Middle frontal gyrus (tissue), 1 donor: ENCODE results near the gene MUCL3.
"Not testable (repeated sequence)": the region's sequence is repeated elsewhere in the genome, so short reads cannot be mapped to it uniquely, and the experiment has no call there.

Experiments used
- DNase-seq: peaks from one replicate; pipeline ENCODE4 v3.0.0-alpha.2; 2015; ENCODE audit warnings: low spot score; ENCODE audit errors: extremely low spot score

Gene MUCL3

GRCh38 chr6:30937265-30937664 lies 3.5 kb upstream of the MUCL3 start:
- DNase-seq, result no peak

GRCh38 chr6:30938730-30939129 lies 2.0 kb upstream of the MUCL3 start:
- DNase-seq, result no peak

GRCh38 chr6:30939473-30939872 lies 1.3 kb upstream of the MUCL3 start:
- no peak for DNase-seq

GRCh38 chr6:30942338-30943060 lies 1.7 kb downstream of the MUCL3 start:
- DNase-seq, result no peak

GRCh38 chr6:30944051-30944450 lies 3.3 kb downstream of the MUCL3 start:
- no peak for DNase-seq

- DNase-seq, result no peak
Observed at GRCh38 chr6:30945281-30945680, 4.5 kb downstream of the MUCL3 start.

GRCh38 chr6:30947231-30947630 lies 6.5 kb downstream of the MUCL3 start:
- DNase-seq, result no peak

GRCh38 chr6:30948811-30949210 lies 8.0 kb downstream of the MUCL3 start:
- DNase-seq, result no peak

- DNase-seq, result no peak
Observed at GRCh38 chr6:30951907-30952469, 11.2 kb downstream of the MUCL3 start.

GRCh38 chr6:30954631-30955366 lies 14.0 kb downstream of the MUCL3 start:
- no peak for DNase-seq

- peak; percentile 24 for DNase-seq
Observed at GRCh38 chr6:30955367-30956042, 14.7 kb downstream of the MUCL3 start.

GRCh38 chr6:30957716-30958115 lies 16.9 kb downstream of the MUCL3 start:
- no peak for DNase-seq

- no peak for DNase-seq
Observed at GRCh38 chr6:30960907-30961673, 20.3 kb downstream of the MUCL3 start.

- no peak for DNase-seq
Observed at GRCh38 chr6:30962716-30963115, 21.9 kb downstream of the MUCL3 start.

- DNase-seq, result no peak
Observed at GRCh38 chr6:30963641-30964040, 22.9 kb downstream of the MUCL3 start.

GRCh38 chr6:30964075-30964474 lies 23.3 kb downstream of the MUCL3 start:
- DNase-seq, result no peak

- no peak for DNase-seq
Observed at GRCh38 chr6:30965140-30965601, 24.4 kb downstream of the MUCL3 start.

- DNase-seq, result no peak
Observed at GRCh38 chr6:30966154-30966553, 25.4 kb downstream of the MUCL3 start.

- DNase-seq, result not testable (repeated sequence)
Observed at GRCh38 chr6:30969171-30969570, 28.4 kb downstream of the MUCL3 start.

GRCh38 chr6:30970946-30971345 lies 30.2 kb downstream of the MUCL3 start:
- no peak for DNase-seq

GRCh38 chr6:30972816-30973215 lies 32.0 kb downstream of the MUCL3 start:
- DNase-seq, result no peak
